ENCODE data around the gene CBX2. TPM values are rescaled to one million over a fixed set of nuclear protein-coding genes. Genes with fewer than 3 reads are reported as not detected.

CBX2 gene
- total and polyA plus RNA-seq, 3 experiments from 2014 or later, result 0.10 to 2.2 (median 2.0) TPM

- H3K9me3 ChIP-seq (ENCODE audit: low read length), result no peaks in the 10 kb centered on the region
- no peaks in the 10 kb centered on the region for H3K36me3 Mint-ChIP-seq
- H3K4me3 ChIP-seq (ENCODE audit: low read length), result no peak overlapping the region
- ChIA-PET POLR2A (interaction anchor here (1.9 to 3.2 kb wide), 2 partner anchors 26 to 30 kb away, joined by 9 to 41 read pairs; partner anchors contain the start of gene CBX4), CTCF (interaction anchor here (3.2 to 3.3 kb wide), 2 partner anchors 12 to 30 kb away, joined by 23 to 24 read pairs; partner anchors contain the start of genes CBX4 and CBX8)
- peaks cover 0 to 2% (median 0%) of the 10 kb centered on the region in 5 donors for H3K9me3 Mint-ChIP-seq
- H3K4me1 Mint-ChIP-seq, result peaks cover 21 to 34% (median 30%) of the 10 kb centered on the region in 3 donors
- peak overlapping the region in 4 of 7 donors; percentile 44 to 83 (median 50) for H3K4me3 Mint-ChIP-seq
- H3K4me1 ChIP-seq (ENCODE audit: insufficient read depth, low read length), result peaks cover 37% of the 10 kb centered on the region
- peak; percentile 69 to 85 (median 76) for DNase-seq
- H3K27me3 Mint-ChIP-seq, result peaks cover 58 to 64% of the 10 kb centered on the region in 2 donors
- no peaks in the 10 kb centered on the region for H3K36me3 ChIP-seq (ENCODE audit: insufficient read depth, low read length)
- H3K27ac Mint-ChIP-seq, result peak overlapping the region in 3 of 8 donors; percentile 21 to 93 (median 66)
- H3K27ac ChIP-seq (ENCODE audit: low read depth, low read length), result no peak overlapping the region
- peaks cover 76% of the 10 kb centered on the region for H3K27me3 ChIP-seq (ENCODE audit: insufficient read depth, low read length, poor library complexity, severe bottlenecking)
Measured at GRCh38 chr17:79810130-79811010, 32.4 kb downstream of the CBX2 start.

- H3K9me3 ChIP-seq (ENCODE audit: low read length), result no peaks in the 10 kb centered on the region
- peak in 1 of 5 donors; percentile 36 for DNase-seq
- POLR2A ChIA-PET, result interaction anchor here (0.5 to 3.2 kb wide), 4 partner anchors 14 to 64 kb away, joined by 3 to 41 read pairs (median 6); partner anchors contain the start of genes CBX4 and CBX8
Measured at GRCh38 chr17:79811011-79811867, 33.3 kb downstream of the CBX2 start.

GRCh38 chr17:79811868-79812352 lies 34.0 kb downstream of the CBX2 start:
- Histone ChIP-seq H3K4me1 (ENCODE audit: insufficient read depth, low read length) (peaks cover 34% of the 10 kb centered on the region), H3K27me3 (ENCODE audit: insufficient read depth, low read length, poor library complexity, severe bottlenecking) (peaks cover 74% of the 10 kb centered on the region), H3K27ac (ENCODE audit: low read depth, low read length) (no peak overlapping the region), H3K36me3 (ENCODE audit: insufficient read depth, low read length) (no peaks in the 10 kb centered on the region), H3K9me3 (ENCODE audit: low read length) (no peaks in the 10 kb centered on the region), H3K4me3 (ENCODE audit: low read length) (no peak overlapping the region)
- Mint-ChIP-seq H3K4me1 (peaks cover 26 to 35% (median 29%) of the 10 kb centered on the region in 3 donors), H3K9me3 (no peaks in the 10 kb centered on the region), H3K27me3 (peaks cover 56 to 59% of the 10 kb centered on the region in 2 donors), H3K36me3 (no peaks in the 10 kb centered on the region), H3K4me3 (peak overlapping the region; percentile 62 to 82 (median 66)), H3K27ac (peak overlapping the region in 2 of 8 donors; percentile 60 to 69)
- ChIA-PET CTCF (interaction anchor here (1.0 to 3.3 kb wide), 5 partner anchors 13 to 180 kb away, joined by 3 to 24 read pairs (median 4); partner anchors contain the start of genes CBX4 and CBX8), POLR2A (interaction anchor here (0.5 to 3.2 kb wide), 7 partner anchors 8 to 65 kb away, joined by 3 to 41 read pairs (median 4); partner anchors contain the start of genes CBX4 and CBX8)
- no peak for DNase-seq

More at GRCh38 chr17:79811011-79811867, 33.3 kb downstream of the CBX2 start:
- H3K4me1 ChIP-seq (ENCODE audit: insufficient read depth, low read length), result peaks cover 34% of the 10 kb centered on the region
- no peaks in the 10 kb centered on the region for H3K36me3 Mint-ChIP-seq
- H3K27me3 ChIP-seq (ENCODE audit: insufficient read depth, low read length, poor library complexity, severe bottlenecking), result peaks cover 74% of the 10 kb centered on the region
- H3K4me3 ChIP-seq (ENCODE audit: low read length), result no peak overlapping the region
- H3K27ac Mint-ChIP-seq, result peak overlapping the region in 3 of 8 donors; percentile 21 to 93 (median 66)
- H3K9me3 Mint-ChIP-seq, result no peaks in the 10 kb centered on the region
- H3K4me3 Mint-ChIP-seq, result peak overlapping the region in 6 of 7 donors; percentile 34 to 83 (median 66)
- H3K4me1 Mint-ChIP-seq, result peaks cover 25 to 34% (median 29%) of the 10 kb centered on the region in 3 donors
- CTCF ChIA-PET, result interaction anchor here (1.0 to 3.3 kb wide), 5 partner anchors 12 to 181 kb away, joined by 3 to 24 read pairs (median 4); partner anchors contain the start of genes CBX4 and CBX8
- peaks cover 56 to 59% of the 10 kb centered on the region in 2 donors for H3K27me3 Mint-ChIP-seq
- H3K27ac ChIP-seq (ENCODE audit: low read depth, low read length), result no peak overlapping the region
- H3K36me3 ChIP-seq (ENCODE audit: insufficient read depth, low read length), result no peaks in the 10 kb centered on the region

GRCh38 chr17:79812353-79813258 lies 34.7 kb downstream of the CBX2 start:
- H3K4me3 ChIP-seq (ENCODE audit: low read length), result no peak overlapping the region
- H3K4me1 ChIP-seq (ENCODE audit: insufficient read depth, low read length), result peaks cover 34% of the 10 kb centered on the region
- peaks cover 52 to 53% of the 10 kb centered on the region in 2 donors for H3K27me3 Mint-ChIP-seq
- H3K27ac Mint-ChIP-seq, result peak overlapping the region in 3 of 8 donors; percentile 21 to 69 (median 60)
- POLR2A ChIA-PET, result interaction anchor here (0.5 to 3.2 kb wide), 8 partner anchors 8 to 66 kb away, joined by 3 to 41 read pairs (median 6); partner anchors contain the start of genes CBX4 and CBX8
- no peaks in the 10 kb centered on the region for H3K36me3 Mint-ChIP-seq
- CTCF ChIA-PET, result interaction anchor here (1.0 to 3.3 kb wide), 5 partner anchors 14 to 179 kb away, joined by 3 to 24 read pairs (median 4); partner anchors contain the start of genes CBX4 and CBX8
- H3K27ac ChIP-seq (ENCODE audit: low read depth, low read length), result no peak overlapping the region
- H3K9me3 ChIP-seq (ENCODE audit: low read length), result no peaks in the 10 kb centered on the region
- peak overlapping the region; percentile 62 to 82 (median 73) for H3K4me3 Mint-ChIP-seq
- H3K27me3 ChIP-seq (ENCODE audit: insufficient read depth, low read length, poor library complexity, severe bottlenecking), result peaks cover 67% of the 10 kb centered on the region
- no peak for DNase-seq
- H3K4me1 Mint-ChIP-seq, result peaks cover 26 to 35% (median 29%) of the 10 kb centered on the region in 3 donors
- no peaks in the 10 kb centered on the region for H3K36me3 ChIP-seq (ENCODE audit: insufficient read depth, low read length)
- no peaks in the 10 kb centered on the region for H3K9me3 Mint-ChIP-seq

GRCh38 chr17:79813297-79814126 lies 35.6 kb downstream of the CBX2 start:
- Mint-ChIP-seq H3K9me3 (no peaks in the 10 kb centered on the region), H3K27ac (no peak overlapping the region), H3K4me1 (peaks cover 26 to 35% (median 29%) of the 10 kb centered on the region in 3 donors), H3K36me3 (no peaks in the 10 kb centered on the region), H3K4me3 (peak overlapping the region in 1 of 7 donors; percentile 58), H3K27me3 (peaks cover 44 to 48% of the 10 kb centered on the region in 2 donors)
- Histone ChIP-seq H3K27me3 (ENCODE audit: insufficient read depth, low read length, poor library complexity, severe bottlenecking) (peaks cover 58% of the 10 kb centered on the region), H3K36me3 (ENCODE audit: insufficient read depth, low read length) (no peaks in the 10 kb centered on the region), H3K4me1 (ENCODE audit: insufficient read depth, low read length) (peaks cover 34% of the 10 kb centered on the region), H3K27ac (ENCODE audit: low read depth, low read length) (no peak overlapping the region), H3K4me3 (ENCODE audit: low read length) (no peak overlapping the region), H3K9me3 (ENCODE audit: low read length) (no peaks in the 10 kb centered on the region)
- ChIA-PET POLR2A (interaction anchor here (1.8 to 3.2 kb wide), 4 partner anchors 9 to 27 kb away, joined by 7 to 41 read pairs (median 12); partner anchors contain the start of genes CBX4 and CBX8), CTCF (interaction anchor here (1.3 to 3.3 kb wide), 3 partner anchors 15 to 27 kb away, joined by 3 to 24 read pairs (median 23); partner anchors contain the start of genes CBX4 and CBX8)
- DNase-seq, result no peak
